ENCODE data around the gene CHN2.

The CHN2 gene

DNA sequence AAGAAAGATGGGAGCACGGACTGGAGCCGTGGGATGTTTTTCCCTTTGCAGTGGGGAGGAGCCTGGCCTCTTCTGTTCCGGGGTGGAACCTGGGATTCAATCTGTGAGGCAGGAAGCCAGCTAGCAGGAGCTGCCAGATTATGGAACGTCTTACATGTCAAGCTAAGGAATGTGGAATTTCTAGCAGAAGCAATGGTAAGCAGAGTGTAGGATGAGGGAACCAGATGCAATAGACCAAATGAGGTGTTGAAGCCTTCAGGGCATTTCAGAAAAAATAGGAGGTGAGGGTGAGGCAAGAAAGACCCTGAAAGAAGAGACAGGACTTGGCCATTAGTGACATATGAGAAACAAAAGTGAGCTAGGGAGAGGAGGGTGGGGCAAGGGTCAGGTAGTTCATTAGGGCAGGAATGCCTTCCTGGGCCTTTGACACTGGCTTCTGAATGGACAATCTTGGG is 105.5 kb downstream of the CHN2 start:
- Histone ChIP-seq H3K27me3 (ENCODE audit: control insufficient read depth, insufficient read depth, low read length) (no peaks in the 10 kb centered on the region), H3K36me3 (ENCODE audit: control insufficient read depth, insufficient read depth, low read length) (no peaks in the 10 kb centered on the region), H3K4me3 (ENCODE audit: low read depth, low read length) (no peak overlapping the region), H3K4me1 (ENCODE audit: control insufficient read depth, insufficient read depth, low read length) (peaks cover 50% of the 10 kb centered on the region), H3K9ac (ENCODE audit: low read length) (no peak overlapping the region), H3K27ac (ENCODE audit: low read depth, low read length) (no peak overlapping the region), H3K9me3 (ENCODE audit: control insufficient read depth, insufficient read depth, low read depth, low read length) (no peaks in the 10 kb centered on the region)

DNA sequence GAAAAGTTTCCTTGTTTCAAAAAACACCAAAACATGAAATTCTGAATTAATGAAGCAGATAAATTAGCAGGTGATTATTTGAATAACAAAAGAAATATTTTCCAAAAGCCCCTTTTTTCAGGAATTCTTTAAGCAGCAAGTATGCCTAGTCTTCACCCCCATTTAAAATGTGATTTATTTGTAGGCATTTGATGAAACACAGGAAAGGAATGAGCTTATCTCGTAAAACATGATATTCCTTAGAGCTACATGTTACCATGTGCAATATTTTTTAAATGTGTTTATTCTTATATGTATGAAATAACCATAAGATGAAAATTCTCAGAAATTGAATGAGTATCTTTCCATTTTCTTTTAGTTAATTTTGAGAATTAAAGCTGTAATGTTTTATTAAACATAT is 106.1 kb downstream of the CHN2 start:
- Histone ChIP-seq H3K9me3 (ENCODE audit: control insufficient read depth, insufficient read depth, low read depth, low read length) (no peaks in the 10 kb centered on the region), H3K27me3 (ENCODE audit: control insufficient read depth, insufficient read depth, low read length) (no peaks in the 10 kb centered on the region), H3K36me3 (ENCODE audit: control insufficient read depth, insufficient read depth, low read length) (no peaks in the 10 kb centered on the region), H3K27ac (ENCODE audit: low read depth, low read length) (no peak overlapping the region), H3K4me3 (ENCODE audit: low read depth, low read length) (no peak overlapping the region), H3K9ac (ENCODE audit: low read length) (no peak overlapping the region), H3K4me1 (ENCODE audit: control insufficient read depth, insufficient read depth, low read length) (peaks cover 56% of the 10 kb centered on the region)

DNA sequence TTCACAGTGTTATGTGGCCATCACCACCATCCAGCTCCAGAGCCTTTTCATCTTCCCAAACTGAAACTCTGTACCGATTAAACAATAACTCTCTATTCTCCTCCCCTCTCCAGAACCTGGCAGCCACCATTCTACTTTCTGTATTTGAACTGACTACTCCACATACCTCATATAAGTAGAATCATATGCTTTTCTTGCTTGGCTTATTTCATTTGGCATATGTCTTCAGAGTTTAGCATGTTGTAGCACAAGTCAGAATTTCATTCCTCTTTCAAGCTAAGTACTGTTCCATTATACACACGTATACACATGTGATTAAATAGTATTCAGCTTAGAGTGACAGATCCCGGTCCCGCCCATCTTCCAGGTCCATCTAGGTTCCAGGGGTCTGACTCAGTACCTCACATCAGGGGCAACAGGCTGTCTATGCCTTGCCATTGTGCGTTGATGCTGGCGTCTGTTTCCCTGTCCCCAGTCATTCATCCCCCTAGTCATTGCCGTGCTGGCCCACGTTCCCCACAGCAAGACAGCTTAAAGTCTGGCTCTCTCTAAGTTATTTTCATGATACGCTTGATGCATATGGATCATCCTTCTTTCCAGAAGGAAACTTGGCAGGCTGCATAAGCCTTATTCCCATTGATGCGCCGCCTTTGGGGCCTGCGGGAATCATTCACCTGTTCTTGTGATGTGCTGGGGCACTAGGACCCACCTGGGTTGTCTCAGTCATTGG is 108.3 kb downstream of the CHN2 start:
- peaks cover 60% of the 10 kb centered on the region for H3K4me1 ChIP-seq (ENCODE audit: control insufficient read depth, insufficient read depth, low read length)
- no peak overlapping the region for H3K27ac ChIP-seq (ENCODE audit: low read depth, low read length)
- H3K9me3 ChIP-seq (ENCODE audit: control insufficient read depth, insufficient read depth, low read depth, low read length), result no peaks in the 10 kb centered on the region
- no peak overlapping the region for H3K4me3 ChIP-seq (ENCODE audit: low read depth, low read length)
- H3K27me3 ChIP-seq (ENCODE audit: control insufficient read depth, insufficient read depth, low read length), result no peaks in the 10 kb centered on the region
- no peaks in the 10 kb centered on the region for H3K36me3 ChIP-seq (ENCODE audit: control insufficient read depth, insufficient read depth, low read length)
- H3K9ac ChIP-seq (ENCODE audit: low read length), result no peak overlapping the region

DNA sequence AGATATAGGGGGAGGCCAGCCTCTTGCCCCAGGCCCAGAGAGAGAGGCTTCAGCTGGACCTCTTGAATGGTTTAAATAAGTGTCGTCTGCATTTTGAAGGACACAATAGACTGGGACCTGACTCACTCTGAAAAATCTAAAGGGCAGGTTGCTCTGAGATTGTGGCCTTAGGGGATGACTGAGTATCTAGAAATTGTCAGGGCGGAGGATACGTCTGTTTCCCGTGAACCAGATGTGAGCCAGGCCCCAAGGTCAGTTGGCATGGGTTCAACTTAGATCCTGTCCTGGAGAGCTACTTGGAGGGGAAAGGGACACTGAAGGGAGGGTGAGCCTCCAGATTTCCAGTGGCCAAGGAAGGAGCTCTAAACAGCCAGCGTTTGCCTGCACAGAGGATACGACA is 110.2 kb downstream of the CHN2 start:
- no peaks in the 10 kb centered on the region for H3K27me3 ChIP-seq (ENCODE audit: control insufficient read depth, insufficient read depth, low read length)
- no peak overlapping the region for H3K4me3 ChIP-seq (ENCODE audit: low read depth, low read length)
- no peaks in the 10 kb centered on the region for H3K9me3 ChIP-seq (ENCODE audit: control insufficient read depth, insufficient read depth, low read depth, low read length)
- no peaks in the 10 kb centered on the region for H3K36me3 ChIP-seq (ENCODE audit: control insufficient read depth, insufficient read depth, low read length)
- no peak overlapping the region for H3K9ac ChIP-seq (ENCODE audit: low read length)
- no peak overlapping the region for H3K27ac ChIP-seq (ENCODE audit: low read depth, low read length)
- H3K4me1 ChIP-seq (ENCODE audit: control insufficient read depth, insufficient read depth, low read length), result peaks cover 49% of the 10 kb centered on the region

DNA sequence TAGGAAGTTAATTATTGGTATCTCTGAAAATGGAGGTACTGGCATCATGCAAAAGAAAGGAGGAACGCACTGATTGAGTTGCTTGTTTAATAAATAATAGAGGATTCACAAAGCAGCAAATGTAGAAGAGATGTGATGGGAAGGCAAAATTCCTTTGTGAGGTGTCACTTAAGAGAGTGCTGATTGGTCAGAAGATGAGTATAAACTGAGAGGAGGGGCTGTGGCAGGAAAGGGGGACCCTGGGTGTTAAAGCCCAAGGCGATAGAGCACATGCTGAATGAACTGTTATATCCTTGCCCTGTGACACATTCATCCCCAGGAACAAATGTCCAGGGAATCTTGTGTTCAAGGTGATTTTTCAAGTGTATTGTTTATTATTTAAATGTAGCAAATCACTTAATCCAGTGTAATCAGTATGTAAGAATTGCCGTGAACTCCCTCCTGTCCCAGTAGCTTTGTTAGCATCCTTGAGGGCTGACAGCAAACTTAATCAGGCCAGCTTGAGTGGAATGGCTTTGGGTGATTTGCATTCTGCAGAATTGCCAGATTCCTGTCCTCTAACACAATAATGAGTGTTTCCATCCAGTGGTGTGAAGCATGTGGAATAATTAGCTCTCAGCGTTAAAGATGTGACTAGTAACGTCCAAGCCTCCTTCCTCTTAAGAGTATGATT is 111.9 kb downstream of the CHN2 start:
- no peaks in the 10 kb centered on the region for H3K27me3 ChIP-seq (ENCODE audit: control insufficient read depth, insufficient read depth, low read length)
- H3K9me3 ChIP-seq (ENCODE audit: control insufficient read depth, insufficient read depth, low read depth, low read length), result peaks cover 3% of the 10 kb centered on the region; the same call in 1 of the 2 replicates
- no peak overlapping the region for H3K9ac ChIP-seq (ENCODE audit: low read length)
- H3K4me1 ChIP-seq (ENCODE audit: control insufficient read depth, insufficient read depth, low read length), result peaks cover 41% of the 10 kb centered on the region
- H3K27ac ChIP-seq (ENCODE audit: low read depth, low read length), result no peak overlapping the region
- no peaks in the 10 kb centered on the region for H3K36me3 ChIP-seq (ENCODE audit: control insufficient read depth, insufficient read depth, low read length)
- H3K4me3 ChIP-seq (ENCODE audit: low read depth, low read length), result no peak overlapping the region

DNA sequence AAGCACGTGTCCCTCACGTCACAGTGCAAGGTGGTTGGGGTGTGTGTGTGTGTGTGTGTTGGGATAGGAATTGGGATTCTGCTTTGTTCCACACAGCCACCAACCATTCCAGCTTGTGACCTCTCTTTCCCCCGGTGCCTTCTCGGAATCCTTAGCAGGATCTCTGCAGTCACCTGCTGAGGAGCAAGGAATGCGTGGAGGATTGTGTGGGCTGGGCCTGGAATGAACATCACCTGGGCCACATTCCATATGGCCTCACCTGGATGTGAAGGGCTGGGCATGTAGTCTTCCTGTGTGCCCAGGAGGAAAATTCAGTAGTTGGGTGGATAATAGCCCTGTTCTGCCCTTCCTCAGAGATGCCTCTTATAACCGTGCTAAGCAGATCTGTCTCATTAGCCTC is 113.8 kb downstream of the CHN2 start:
- Histone ChIP-seq H3K27me3 (ENCODE audit: control insufficient read depth, insufficient read depth, low read length) (no peaks in the 10 kb centered on the region), H3K4me3 (ENCODE audit: low read depth, low read length) (no peak overlapping the region), H3K4me1 (ENCODE audit: control insufficient read depth, insufficient read depth, low read length) (peaks cover 45% of the 10 kb centered on the region), H3K9ac (ENCODE audit: low read length) (no peak overlapping the region), H3K27ac (ENCODE audit: low read depth, low read length) (no peak overlapping the region), H3K36me3 (ENCODE audit: control insufficient read depth, insufficient read depth, low read length) (no peaks in the 10 kb centered on the region), H3K9me3 (ENCODE audit: control insufficient read depth, insufficient read depth, low read depth, low read length) (peaks cover 3% of the 10 kb centered on the region; the same call in 1 of the 2 replicates)

DNA sequence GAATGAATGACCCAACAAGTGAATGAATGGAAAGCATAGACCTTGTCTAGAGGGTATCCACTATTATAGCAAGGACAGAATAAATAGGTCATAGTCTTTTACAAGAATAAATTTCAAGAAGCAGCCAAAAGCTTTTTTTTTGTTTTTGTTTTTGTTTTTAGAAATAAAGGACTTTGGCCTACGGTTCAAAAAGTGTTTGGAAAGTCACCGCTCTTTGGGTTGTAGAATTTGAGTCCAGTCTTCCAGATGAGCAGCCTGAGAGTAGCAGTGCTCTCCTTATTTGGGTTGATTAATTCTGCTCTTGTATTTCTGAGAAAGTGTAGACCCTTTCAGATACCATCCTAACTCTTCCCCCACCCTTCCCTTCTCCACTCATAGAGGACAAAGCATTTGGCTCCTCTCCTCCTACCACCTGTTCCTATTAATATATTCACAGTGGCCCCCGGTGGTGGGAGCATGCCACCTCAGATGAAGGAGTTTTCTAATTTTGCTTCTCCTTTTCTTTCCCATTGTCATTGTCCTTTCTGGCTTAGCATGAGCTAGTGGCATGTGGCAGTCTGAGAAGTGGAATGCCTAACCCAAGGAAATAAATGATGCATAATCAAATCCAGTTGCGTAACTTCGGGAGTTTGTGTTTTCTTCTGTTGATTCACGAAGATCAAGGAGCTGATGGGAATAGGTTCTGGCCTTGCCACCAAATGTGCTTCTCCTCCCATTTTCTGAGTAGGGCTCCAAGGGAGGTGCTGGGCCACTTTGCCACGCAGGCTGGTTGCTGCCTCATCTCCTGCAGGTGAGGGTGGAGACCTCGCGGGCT is 114.7 kb downstream of the CHN2 start:
- no peaks in the 10 kb centered on the region for H3K27me3 ChIP-seq (ENCODE audit: control insufficient read depth, insufficient read depth, low read length)
- no peaks in the 10 kb centered on the region for H3K36me3 ChIP-seq (ENCODE audit: control insufficient read depth, insufficient read depth, low read length)
- H3K9me3 ChIP-seq (ENCODE audit: control insufficient read depth, insufficient read depth, low read depth, low read length), result peaks cover 3% of the 10 kb centered on the region; the same call in 1 of the 2 replicates
- H3K4me3 ChIP-seq (ENCODE audit: low read depth, low read length), result no peak overlapping the region
- no peak overlapping the region for H3K27ac ChIP-seq (ENCODE audit: low read depth, low read length)
- H3K4me1 ChIP-seq (ENCODE audit: control insufficient read depth, insufficient read depth, low read length), result peaks cover 42% of the 10 kb centered on the region
- H3K9ac ChIP-seq (ENCODE audit: low read length), result no peak overlapping the region

DNA sequence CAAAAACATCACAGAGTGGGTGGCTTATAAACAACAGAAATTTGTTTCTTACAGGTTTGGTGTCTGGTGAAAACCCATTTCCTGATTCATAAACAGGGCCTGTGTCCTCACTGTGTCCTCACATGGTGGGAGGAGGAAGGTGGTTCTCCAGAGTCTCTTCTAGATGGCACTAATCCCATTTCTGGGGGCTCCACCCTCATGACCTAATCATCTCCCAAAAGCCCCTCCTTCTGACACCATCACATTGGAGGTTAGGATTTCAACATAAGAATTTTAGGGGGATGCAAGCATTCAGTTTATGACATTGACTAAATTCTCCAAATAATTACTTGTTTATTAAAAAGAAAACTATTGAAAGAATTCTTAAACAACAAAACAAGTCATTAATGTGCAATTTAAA is 116.0 kb downstream of the CHN2 start:
- Histone ChIP-seq H3K4me3 (ENCODE audit: low read depth, low read length) (no peak overlapping the region), H3K4me1 (ENCODE audit: control insufficient read depth, insufficient read depth, low read length) (peaks cover 29% of the 10 kb centered on the region), H3K27me3 (ENCODE audit: control insufficient read depth, insufficient read depth, low read length) (no peaks in the 10 kb centered on the region), H3K9ac (ENCODE audit: low read length) (no peak overlapping the region), H3K36me3 (ENCODE audit: control insufficient read depth, insufficient read depth, low read length) (no peaks in the 10 kb centered on the region), H3K9me3 (ENCODE audit: control insufficient read depth, insufficient read depth, low read depth, low read length) (peaks cover 3% of the 10 kb centered on the region; the same call in 1 of the 2 replicates), H3K27ac (ENCODE audit: low read depth, low read length) (no peak overlapping the region)

DNA sequence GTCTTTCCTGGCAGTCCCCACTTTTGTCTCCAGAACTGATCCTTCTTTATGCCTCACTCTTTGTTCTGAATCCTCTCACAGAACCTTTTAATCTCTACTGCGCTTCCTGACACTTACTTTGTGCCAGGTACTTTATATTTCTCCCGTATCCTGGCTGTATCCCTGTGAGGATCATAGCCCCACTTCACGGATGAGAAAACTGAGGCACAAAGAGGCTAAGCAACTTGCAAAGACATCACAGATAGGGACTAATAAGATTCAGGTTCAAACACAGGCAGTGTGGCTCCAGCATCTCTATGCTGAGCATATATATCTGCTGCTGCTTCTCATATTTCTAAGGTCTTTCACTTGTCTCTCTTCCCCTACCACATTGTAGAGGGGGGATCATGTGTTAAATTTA is 116.7 kb downstream of the CHN2 start:
- peaks cover 22% of the 10 kb centered on the region for H3K4me1 ChIP-seq (ENCODE audit: control insufficient read depth, insufficient read depth, low read length)
- peaks cover 3% of the 10 kb centered on the region; the same call in 1 of the 2 replicates for H3K9me3 ChIP-seq (ENCODE audit: control insufficient read depth, insufficient read depth, low read depth, low read length)
- no peaks in the 10 kb centered on the region for H3K36me3 ChIP-seq (ENCODE audit: control insufficient read depth, insufficient read depth, low read length)
- no peak overlapping the region for H3K27ac ChIP-seq (ENCODE audit: low read depth, low read length)
- H3K4me3 ChIP-seq (ENCODE audit: low read depth, low read length), result no peak overlapping the region
- H3K27me3 ChIP-seq (ENCODE audit: control insufficient read depth, insufficient read depth, low read length), result no peaks in the 10 kb centered on the region
- no peak overlapping the region for H3K9ac ChIP-seq (ENCODE audit: low read length)

DNA sequence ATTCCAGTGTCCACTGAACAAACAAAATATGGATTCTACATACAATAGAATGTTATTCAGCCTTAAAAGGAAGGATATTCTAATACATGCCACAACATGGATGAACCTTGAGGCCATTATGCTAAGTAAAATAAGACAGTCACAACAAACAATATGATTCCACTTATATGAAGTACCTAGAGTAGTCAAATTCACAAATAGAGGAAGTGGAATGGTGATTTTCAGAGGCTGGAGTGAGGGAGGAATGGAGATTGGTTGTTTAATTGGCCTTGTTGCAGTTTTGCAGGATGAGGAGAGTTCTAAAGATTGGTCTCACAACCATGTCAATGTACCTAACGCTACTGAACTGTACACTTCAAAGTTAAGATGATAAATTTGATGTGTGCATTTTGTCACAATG is 119.6 kb downstream of the CHN2 start:
- H3K36me3 ChIP-seq (ENCODE audit: control insufficient read depth, insufficient read depth, low read length), result no peaks in the 10 kb centered on the region
- no peak overlapping the region for H3K27ac ChIP-seq (ENCODE audit: low read depth, low read length)
- peaks cover 3% of the 10 kb centered on the region; the same call in 1 of the 2 replicates for H3K9me3 ChIP-seq (ENCODE audit: control insufficient read depth, insufficient read depth, low read depth, low read length)
- no peaks in the 10 kb centered on the region for H3K27me3 ChIP-seq (ENCODE audit: control insufficient read depth, insufficient read depth, low read length)
- H3K4me3 ChIP-seq (ENCODE audit: low read depth, low read length), result no peak overlapping the region
- H3K4me1 ChIP-seq (ENCODE audit: control insufficient read depth, insufficient read depth, low read length), result peaks cover 8% of the 10 kb centered on the region; the same call in 1 of the 2 replicates
- no peak overlapping the region for H3K9ac ChIP-seq (ENCODE audit: low read length)
